K562 (cell line): ENCODE data around the gene KLRK1. TPM values are rescaled to one million over a fixed set of nuclear protein-coding genes. Genes with fewer than 3 reads are reported as not detected.

Experiments used
- ATF1 ChIP-seq, 2 experiments: fragments of 450-650 bp in 1 of 2; IDR thresholded peaks; 2 replicates each; pipeline ENCODE4 v1.6.1; 2016; ENCODE audit warnings: missing compliant biosample characterization in 1 of 2, missing genetic modification characterization in 1 of 2
- ELF2 ChIP-seq: fragments of 250-450 bp; sonication (Bioruptor Pico); IDR thresholded peaks from 2 replicates; pipeline ENCODE4 v1.5.0; 2021; ENCODE audit warnings: mild to moderate bottlenecking
- EP400 ChIP-seq: fragments of 450-650 bp; IDR thresholded peaks from 2 replicates; pipeline ENCODE4 v1.6.1; 2017; ENCODE audit warnings: antibody characterized with exemption, mild to moderate bottlenecking, moderate library complexity
- ETV1 ChIP-seq: fragments of 450-650 bp; conservative IDR thresholded peaks from 2 replicates; pipeline ENCODE4 v1.6.1; 2016; ENCODE audit warnings: missing genetic modification characterization, control low read depth, low read depth, missing compliant biosample characterization
- FOXK2 ChIP-seq, 2 experiments: fragments of 450-650 bp; IDR thresholded peaks in 1 of 2; conservative IDR thresholded peaks in 1 of 2; 2 replicates each; pipeline ENCODE4 v1.6.1; 2016; ENCODE audit warnings: low read depth in 2 of 2, mild to moderate bottlenecking in 1 of 2
- HDAC1 ChIP-seq, 2 experiments: fragments of 450-650 bp; IDR thresholded peaks; 2 replicates each; pipeline ENCODE4 v1.6.1; 2016 to 2017; ENCODE audit warnings: inconsistent platforms in 1 of 2, mild to moderate bottlenecking in 1 of 2, moderate library complexity in 1 of 2
- KDM4B ChIP-seq, 2 experiments: fragments of 450-650 bp in 1 of 2; sonication (generic) in 1 of 2; IDR thresholded peaks; 2 replicates each; pipeline ENCODE4 v1.6.1; 2016 to 2017; ENCODE audit warnings: borderline replicate concordance in 2 of 2, antibody characterized with exemption in 1 of 2, low read depth in 1 of 2, mild to moderate bottlenecking in 1 of 2
- MTA2 ChIP-seq: fragments of 450-650 bp; IDR thresholded peaks from 2 replicates; pipeline ENCODE4 v1.6.1; 2016; ENCODE audit warnings: low read depth
- NCOA1 ChIP-seq: fragments of 450-650 bp; IDR thresholded peaks from 2 replicates; pipeline ENCODE4 v1.6.1; 2016; ENCODE audit warnings: low read depth
- NCOR1 ChIP-seq: fragments of 450-650 bp; IDR thresholded peaks from 2 replicates; pipeline ENCODE4 v1.6.1; 2016; ENCODE audit warnings: mild to moderate bottlenecking, moderate library complexity
- NFIC ChIP-seq: fragments of 450-650 bp; IDR thresholded peaks from 2 replicates; pipeline ENCODE4 v1.6.1; 2017; ENCODE audit warnings: mild to moderate bottlenecking, inconsistent platforms
- NRF1 ChIP-seq, 2 experiments: fragments of 450-650 bp; IDR thresholded peaks in 1 of 2; conservative IDR thresholded peaks in 1 of 2; 2 replicates each; pipeline ENCODE4 v1.6.1; 2014; ENCODE audit warnings: mild to moderate bottlenecking in 2 of 2
- TAL1 ChIP-seq: fragments of 450-650 bp; IDR thresholded peaks from 2 replicates; pipeline ENCODE4 v1.6.1; 2016; ENCODE audit warnings: mild to moderate bottlenecking
- ZKSCAN3 ChIP-seq: fragments of 250-450 bp; sonication (Bioruptor Pico); IDR thresholded peaks from 2 replicates; pipeline ENCODE4 v1.4.0; 2020
- ZNF121 ChIP-seq: sonication (generic); formaldehyde crosslinking; conservative IDR thresholded peaks from 2 replicates; pipeline ENCODE4 v1.8.0; 2022; ENCODE audit warnings: missing genetic modification reagents
- ZNF232 ChIP-seq: sonication (generic); formaldehyde crosslinking; IDR thresholded peaks from 2 replicates; pipeline ENCODE4 v1.8.0; 2022; ENCODE audit warnings: mild to moderate bottlenecking, missing genetic modification reagents
- polyA plus RNA-seq, 8 experiments: library from polyadenylated mRNA; depleted of rRNA in 4 of 8; stranded (reverse) in 5 of 8; unstranded in 3 of 8; fragments of >200 nt; fragmentation: Nextera tagmentation in 2 of 8; fragmentation: Illumina TruSeq in 1 of 8; extraction: Ambion mirVana in 2 of 8; extraction: Trizol in 1 of 8; gene quantifications; 2 replicates each; pipeline versions ENCODE4 v1.2.1 to v1.2.3, GENCODE V29; 2011 to 2014; ENCODE audit warnings: inconsistent platforms in 1 of 8, missing spikeins in 1 of 8
- total RNA-seq, 7 experiments: library from RNA; depleted of rRNA in 6 of 7; stranded (reverse); fragments of >200 nt in 6 of 7; fragmentation: Illumina TruSeq in 2 of 7; extraction: Trizol in 2 of 7; gene quantifications; 2 replicates each; pipeline versions ENCODE4 v1.2.1 to v1.2.3, GENCODE V29; 2011 to 2021; ENCODE audit warnings: low replicate concordance in 1 of 7
- TF ChIP-seq, protein P1 (sequence below), 2 experiments: fragments of 450-650 bp; IDR thresholded peaks; 2 replicates each; pipeline ENCODE4 v1.6.1; 2018; ENCODE audit warnings: mild to moderate bottlenecking in 2 of 2, low read depth in 1 of 2; ENCODE audit not compliant: partially characterized antibody in 2 of 2
- TF ChIP-seq, protein P2 (sequence below): fragments of 450-650 bp; IDR thresholded peaks from 2 replicates; pipeline ENCODE4 v1.6.1; 2018; ENCODE audit warnings: mild to moderate bottlenecking, low read depth; ENCODE audit not compliant: partially characterized antibody

KLRK1 gene
- total and polyA plus RNA-seq, 9 of the 15 experiments (the other 6 are each of a cell fraction or from before 2014, with no cell fraction given) = 0.03 to 0.09 (median 0.06) TPM; not detected in 3

DNA sequence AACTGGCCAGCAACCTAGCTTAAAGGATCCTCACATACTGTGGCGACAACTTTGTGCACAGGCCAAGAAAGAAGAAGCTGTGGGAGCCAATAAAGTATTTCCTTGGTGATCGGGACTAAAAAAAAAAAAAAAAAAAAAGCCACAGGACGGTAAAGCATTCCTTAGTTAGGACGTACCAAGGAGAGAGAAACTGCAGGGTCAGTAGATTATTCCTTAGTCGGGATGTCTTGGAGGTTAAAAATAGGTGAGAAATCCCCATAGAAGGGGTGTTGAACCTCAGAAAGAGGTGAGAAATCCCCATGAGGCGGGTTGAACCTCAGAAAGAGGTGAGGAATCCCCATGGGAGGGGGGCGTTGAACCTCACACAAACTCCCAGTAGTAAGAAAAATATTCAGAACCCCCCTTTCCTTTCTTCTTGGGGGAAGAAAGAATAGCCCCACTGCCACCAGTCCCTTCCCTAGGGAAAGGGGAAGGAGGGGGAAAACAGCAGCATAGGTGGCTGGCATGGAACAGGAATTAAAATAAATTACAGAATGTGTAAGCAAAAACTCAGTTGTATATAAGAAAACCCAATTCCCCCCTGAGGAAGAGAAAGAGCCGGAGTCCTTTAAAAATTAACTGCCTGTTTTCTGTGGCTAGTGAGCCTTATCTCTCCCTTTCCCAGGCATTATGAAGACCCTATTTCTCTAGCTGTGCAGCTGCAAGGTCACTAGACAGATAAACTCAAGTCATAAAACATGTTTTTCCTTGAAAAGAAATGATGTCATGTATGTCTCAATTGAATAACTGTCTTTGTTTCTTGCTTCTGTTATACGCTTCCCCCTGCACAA is 26.8 kb downstream of the KLRK1 start (continued):
- TF ChIP-seq, protein P1, sequence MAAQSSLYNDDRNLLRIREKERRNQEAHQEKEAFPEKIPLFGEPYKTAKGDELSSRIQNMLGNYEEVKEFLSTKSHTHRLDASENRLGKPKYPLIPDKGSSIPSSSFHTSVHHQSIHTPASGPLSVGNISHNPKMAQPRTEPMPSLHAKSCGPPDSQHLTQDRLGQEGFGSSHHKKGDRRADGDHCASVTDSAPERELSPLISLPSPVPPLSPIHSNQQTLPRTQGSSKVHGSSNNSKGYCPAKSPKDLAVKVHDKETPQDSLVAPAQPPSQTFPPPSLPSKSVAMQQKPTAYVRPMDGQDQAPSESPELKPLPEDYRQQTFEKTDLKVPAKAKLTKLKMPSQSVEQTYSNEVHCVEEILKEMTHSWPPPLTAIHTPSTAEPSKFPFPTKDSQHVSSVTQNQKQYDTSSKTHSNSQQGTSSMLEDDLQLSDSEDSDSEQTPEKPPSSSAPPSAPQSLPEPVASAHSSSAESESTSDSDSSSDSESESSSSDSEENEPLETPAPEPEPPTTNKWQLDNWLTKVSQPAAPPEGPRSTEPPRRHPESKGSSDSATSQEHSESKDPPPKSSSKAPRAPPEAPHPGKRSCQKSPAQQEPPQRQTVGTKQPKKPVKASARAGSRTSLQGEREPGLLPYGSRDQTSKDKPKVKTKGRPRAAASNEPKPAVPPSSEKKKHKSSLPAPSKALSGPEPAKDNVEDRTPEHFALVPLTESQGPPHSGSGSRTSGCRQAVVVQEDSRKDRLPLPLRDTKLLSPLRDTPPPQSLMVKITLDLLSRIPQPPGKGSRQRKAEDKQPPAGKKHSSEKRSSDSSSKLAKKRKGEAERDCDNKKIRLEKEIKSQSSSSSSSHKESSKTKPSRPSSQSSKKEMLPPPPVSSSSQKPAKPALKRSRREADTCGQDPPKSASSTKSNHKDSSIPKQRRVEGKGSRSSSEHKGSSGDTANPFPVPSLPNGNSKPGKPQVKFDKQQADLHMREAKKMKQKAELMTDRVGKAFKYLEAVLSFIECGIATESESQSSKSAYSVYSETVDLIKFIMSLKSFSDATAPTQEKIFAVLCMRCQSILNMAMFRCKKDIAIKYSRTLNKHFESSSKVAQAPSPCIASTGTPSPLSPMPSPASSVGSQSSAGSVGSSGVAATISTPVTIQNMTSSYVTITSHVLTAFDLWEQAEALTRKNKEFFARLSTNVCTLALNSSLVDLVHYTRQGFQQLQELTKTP (IDR thresholded peaks at IDR 0.05; ENCODE audit: low read depth in 1 of 2, partially characterized antibody in 2 of 2) = peak in 1 of 2 experiments; percentile 28
- TF ChIP-seq NCOA1 (peak; percentile 40; the same call in 1 of the 2 replicates), MTA2 (peak; percentile 62), ELF2 (CRISPR knock-in tag) (no peak), NRF1 (conservative IDR thresholded peaks at IDR 0.05 in 1 of 2, IDR thresholded peaks at IDR 0.05 in 1 of 2) (no peak), ETV1 (tag) (no peak), NCOR1 (peak; percentile 88), KDM4B (IDR thresholded peaks at IDR 0.05; ENCODE audit: borderline replicate concordance in 2 of 2, low read depth in 1 of 2) (no peak), ATF1 (CRISPR knock-in tag; IDR thresholded peaks at IDR 0.05) (no peak), ATF1 (tag; IDR thresholded peaks at IDR 0.05) (no peak; the same call in 1 of the 2 replicates), EP400 (peak; percentile 37; the same call in 1 of the 2 replicates), ZNF232 (CRISPR knock-in tag) (no peak), ZKSCAN3 (CRISPR knock-in tag) (no peak), HDAC1 (IDR thresholded peaks at IDR 0.05) (peak in 1 of 2 experiments; percentile 47; a peak in 2 of 4 replicates), NFIC (peak; percentile 60), FOXK2 (conservative IDR thresholded peaks at IDR 0.05 in 1 of 2, IDR thresholded peaks at IDR 0.05 in 1 of 2; ENCODE audit: low read depth in 2 of 2) (0 out of 4 replicates have a peak, but pooled peaks of 1 of the 2 experiments have one; percentile 40), ZNF121 (CRISPR knock-in tag) (no peak), TAL1 (peak; percentile 84)
- TF ChIP-seq, protein P2, sequence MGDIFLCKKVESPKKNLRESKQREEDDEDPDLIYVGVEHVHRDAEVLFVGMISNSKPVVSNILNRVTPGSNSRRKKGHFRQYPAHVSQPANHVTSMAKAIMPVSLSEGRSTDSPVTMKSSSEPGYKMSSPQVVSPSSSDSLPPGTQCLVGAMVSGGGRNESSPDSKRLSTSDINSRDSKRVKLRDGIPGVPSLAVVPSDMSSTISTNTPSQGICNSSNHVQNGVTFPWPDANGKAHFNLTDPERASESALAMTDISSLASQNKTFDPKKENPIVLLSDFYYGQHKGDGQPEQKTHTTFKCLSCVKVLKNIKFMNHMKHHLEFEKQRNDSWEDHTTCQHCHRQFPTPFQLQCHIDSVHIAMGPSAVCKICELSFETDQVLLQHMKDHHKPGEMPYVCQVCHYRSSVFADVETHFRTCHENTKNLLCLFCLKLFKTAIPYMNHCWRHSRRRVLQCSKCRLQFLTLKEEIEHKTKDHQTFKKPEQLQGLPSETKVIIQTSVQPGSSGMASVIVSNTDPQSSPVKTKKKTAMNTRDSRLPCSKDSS = no peak
